Measurements from ENCODE around the gene HOXB5.

The HOXB5 gene

DNA sequence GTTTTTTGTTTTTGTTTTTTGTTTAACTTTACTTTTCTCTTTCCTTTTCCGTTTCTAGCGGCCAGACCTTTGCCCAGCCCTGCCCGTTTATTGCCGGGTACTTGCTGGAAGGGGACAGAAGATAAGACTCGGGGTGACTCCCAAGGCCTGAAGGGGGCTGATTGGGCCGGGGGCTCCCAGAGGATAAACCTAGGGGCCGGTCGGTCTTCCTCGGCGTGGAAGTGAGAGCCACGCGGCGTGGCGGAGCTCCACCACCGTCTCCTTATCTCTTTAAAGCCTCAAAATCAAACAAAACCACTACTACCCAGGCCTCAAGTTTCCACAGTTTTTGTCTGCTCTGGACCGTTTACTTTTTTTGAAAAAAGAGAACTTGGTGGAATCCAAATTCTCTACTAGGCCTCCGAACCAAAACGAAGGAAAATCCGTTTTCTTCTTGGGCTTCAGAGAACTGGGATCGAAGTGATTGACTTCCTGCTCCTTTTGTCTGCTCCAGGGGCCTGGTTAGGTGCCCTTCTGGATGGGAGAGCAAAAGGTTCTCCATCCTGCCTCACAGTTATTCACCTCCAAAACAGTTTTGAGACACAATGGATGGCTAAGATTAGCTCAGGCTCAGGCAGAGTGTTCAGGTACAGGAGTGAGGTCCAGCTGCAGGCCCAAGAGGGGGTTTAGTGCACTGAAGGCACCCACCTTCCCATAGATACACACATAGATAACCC, 41.1 kb upstream of the HOXB5 start:
- Histone ChIP-seq H3K27me3 (ENCODE audit: control insufficient read depth, insufficient read depth, low read length) (peaks cover 100% of the 10 kb centered on the region), H3K4me1 (ENCODE audit: control insufficient read depth, insufficient read depth, low read length) (peaks cover 5% of the 10 kb centered on the region), H3K9ac (ENCODE audit: low read length) (no peak overlapping the region), H3K36me3 (ENCODE audit: control insufficient read depth, insufficient read depth, low read length) (no peaks in the 10 kb centered on the region), H3K4me3 (ENCODE audit: low read length) (no peak overlapping the region), H3K9me3 (ENCODE audit: control insufficient read depth, low read length) (no peaks in the 10 kb centered on the region)

DNA sequence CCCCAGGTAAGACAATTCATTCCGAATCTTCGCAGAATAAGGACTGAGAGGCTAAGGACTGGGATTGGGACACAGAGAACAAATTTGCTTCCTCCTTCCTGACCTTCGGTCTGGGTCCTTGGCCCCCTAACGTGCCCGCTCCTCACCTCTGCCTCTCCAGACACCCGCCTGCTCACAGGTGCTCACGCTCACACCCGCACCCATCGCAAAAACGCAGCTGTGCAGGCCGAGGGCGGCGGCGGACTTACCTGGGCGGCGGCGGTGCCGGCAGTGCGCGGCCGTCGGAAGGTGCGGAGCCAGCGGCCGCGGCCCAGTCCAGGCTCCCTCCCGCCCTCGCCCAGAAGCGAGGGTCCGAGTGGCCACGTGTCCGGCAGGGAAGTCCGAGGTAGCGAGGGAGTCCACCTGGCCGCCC, 39.7 kb upstream of the HOXB5 start:
- Histone ChIP-seq H3K36me3 (ENCODE audit: control insufficient read depth, insufficient read depth, low read length) (no peaks in the 10 kb centered on the region), H3K4me1 (ENCODE audit: control insufficient read depth, insufficient read depth, low read length) (peaks cover 5% of the 10 kb centered on the region), H3K27me3 (ENCODE audit: control insufficient read depth, insufficient read depth, low read length) (peaks cover 100% of the 10 kb centered on the region), H3K9ac (ENCODE audit: low read length) (no peak overlapping the region), H3K4me3 (ENCODE audit: low read length) (no peak overlapping the region), H3K9me3 (ENCODE audit: control insufficient read depth, low read length) (no peaks in the 10 kb centered on the region)

DNA sequence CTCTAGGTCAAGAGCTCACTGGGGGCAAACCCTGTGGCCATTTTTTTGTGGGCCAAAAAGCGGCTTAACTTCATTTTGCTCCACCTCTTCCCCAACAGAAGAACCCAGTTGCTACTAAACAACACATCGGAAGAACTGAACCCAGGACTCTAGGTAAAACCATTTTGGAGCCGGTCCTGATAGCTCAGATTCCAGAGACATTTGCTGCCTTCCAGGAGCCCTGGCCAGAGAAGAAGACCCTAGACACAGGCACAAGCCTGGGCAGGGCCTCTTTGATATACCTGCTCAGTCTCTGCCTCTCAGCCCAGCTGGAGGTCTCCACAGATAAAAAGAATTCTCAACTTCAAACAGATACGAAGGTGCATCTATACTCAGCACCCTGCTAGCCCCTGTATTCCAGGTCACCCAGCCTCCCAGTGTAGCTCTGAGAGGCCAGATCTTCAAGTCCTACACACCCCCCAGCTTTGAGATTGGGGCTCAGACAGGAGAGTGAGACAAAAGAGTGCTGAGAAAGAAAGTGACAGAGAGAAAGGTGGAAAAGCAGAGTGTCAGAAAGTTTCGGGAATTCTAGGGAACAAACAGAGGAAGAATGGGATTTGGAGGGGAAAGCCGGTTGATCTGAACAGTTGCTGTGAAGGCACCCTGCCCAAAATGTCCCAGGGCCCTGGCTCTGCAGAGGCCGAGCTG, 39.1 kb upstream of the HOXB5 start:
- H3K4me1 ChIP-seq (ENCODE audit: control insufficient read depth, insufficient read depth, low read length) = peaks cover 5% of the 10 kb centered on the region
- H3K4me3 ChIP-seq (ENCODE audit: low read length) = no peak overlapping the region
- no peak overlapping the region for H3K9ac ChIP-seq (ENCODE audit: low read length)
- H3K36me3 ChIP-seq (ENCODE audit: control insufficient read depth, insufficient read depth, low read length) = no peaks in the 10 kb centered on the region
- no peaks in the 10 kb centered on the region for H3K9me3 ChIP-seq (ENCODE audit: control insufficient read depth, low read length)
- H3K27me3 ChIP-seq (ENCODE audit: control insufficient read depth, insufficient read depth, low read length) = peaks cover 100% of the 10 kb centered on the region

DNA sequence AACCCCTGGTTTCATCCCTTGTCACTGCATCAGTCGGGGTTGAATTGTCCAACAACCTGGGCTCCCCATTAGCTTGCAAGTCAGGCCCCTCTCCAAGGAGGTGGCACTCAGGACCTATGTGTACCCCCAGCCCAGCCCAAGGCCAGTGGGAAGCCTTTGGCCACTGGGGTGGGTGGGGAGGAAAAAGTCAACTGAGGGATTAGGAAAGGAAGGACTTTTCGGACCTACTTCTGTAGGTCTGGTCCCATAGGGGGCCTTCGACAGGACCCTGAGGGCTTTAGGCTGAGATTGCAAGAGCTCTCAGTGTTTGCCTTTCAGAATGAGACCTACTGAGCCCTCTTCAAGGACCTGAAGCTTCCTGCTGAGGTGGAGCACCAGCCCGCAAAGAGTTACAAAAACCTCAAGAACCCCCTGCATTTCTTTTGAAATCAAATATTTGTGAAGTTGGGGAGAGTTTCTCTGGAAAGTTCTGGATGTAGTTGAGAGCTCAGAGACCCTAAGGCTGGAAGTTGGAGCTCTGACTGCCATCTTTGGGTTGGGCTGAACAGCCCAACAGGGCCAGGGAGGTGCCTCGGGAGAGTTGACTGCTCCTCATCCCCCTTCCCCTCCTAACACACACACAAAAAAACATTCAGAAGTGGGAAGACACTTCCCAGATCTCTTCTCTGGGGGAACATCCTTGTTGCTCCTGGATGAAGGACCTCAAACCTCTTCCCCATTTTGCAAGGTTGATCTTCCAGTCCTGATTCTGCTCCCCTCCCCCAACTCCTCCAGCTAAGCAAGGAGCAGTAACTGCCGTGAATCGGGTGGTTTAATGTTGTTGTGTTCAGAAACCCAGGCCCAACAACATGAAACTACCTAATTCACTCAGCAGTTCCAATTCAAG, 38.4 kb upstream of the HOXB5 start:
- H3K4me1 ChIP-seq (ENCODE audit: control insufficient read depth, insufficient read depth, low read length) = peaks cover 5% of the 10 kb centered on the region
- H3K36me3 ChIP-seq (ENCODE audit: control insufficient read depth, insufficient read depth, low read length) = no peaks in the 10 kb centered on the region
- H3K27me3 ChIP-seq (ENCODE audit: control insufficient read depth, insufficient read depth, low read length) = peaks cover 100% of the 10 kb centered on the region
- H3K4me3 ChIP-seq (ENCODE audit: low read length) = no peak overlapping the region
- H3K9ac ChIP-seq (ENCODE audit: low read length) = no peak overlapping the region
- H3K9me3 ChIP-seq (ENCODE audit: control insufficient read depth, low read length) = no peaks in the 10 kb centered on the region

DNA sequence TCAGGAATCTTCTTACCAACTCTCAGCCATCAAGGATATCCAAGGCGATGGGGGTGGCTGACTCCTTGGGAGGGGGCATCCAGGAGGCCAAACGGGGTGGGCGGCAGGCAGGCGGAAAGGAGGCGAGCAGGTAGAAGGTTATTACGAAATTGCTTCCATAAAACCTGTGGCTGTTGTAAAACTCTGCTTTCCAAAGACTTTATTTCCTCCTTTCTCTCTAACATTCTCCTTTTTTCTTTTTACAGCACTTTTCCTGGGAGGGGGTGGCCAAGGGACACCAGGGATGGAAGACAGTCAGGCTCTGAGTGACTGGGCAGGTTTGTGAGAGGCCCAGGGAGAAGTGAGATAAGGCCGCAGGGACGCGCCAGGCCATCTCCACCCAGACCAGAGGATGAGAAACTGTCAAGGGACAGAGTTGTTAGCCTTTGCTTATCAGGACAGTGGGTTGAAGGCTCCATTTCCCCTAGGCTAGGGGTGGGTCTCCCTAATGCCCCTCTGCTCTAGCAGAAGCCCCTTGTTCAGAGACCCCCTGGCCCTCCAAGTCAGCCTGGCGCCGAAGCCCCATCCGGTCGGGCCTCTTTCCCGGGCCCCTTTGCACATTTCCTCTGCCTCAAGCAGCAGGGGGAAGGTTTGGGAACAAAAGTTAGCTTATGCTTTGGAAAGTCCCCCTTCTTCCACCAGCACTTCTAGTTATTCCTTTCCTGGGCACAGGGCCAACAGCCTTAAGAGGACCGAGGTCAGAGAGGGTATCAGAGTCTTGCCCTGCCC, 37.5 kb upstream of the HOXB5 start:
- Histone ChIP-seq H3K36me3 (ENCODE audit: control insufficient read depth, insufficient read depth, low read length) (no peaks in the 10 kb centered on the region), H3K9me3 (ENCODE audit: control insufficient read depth, low read length) (no peaks in the 10 kb centered on the region), H3K9ac (ENCODE audit: low read length) (no peak overlapping the region)

DNA sequence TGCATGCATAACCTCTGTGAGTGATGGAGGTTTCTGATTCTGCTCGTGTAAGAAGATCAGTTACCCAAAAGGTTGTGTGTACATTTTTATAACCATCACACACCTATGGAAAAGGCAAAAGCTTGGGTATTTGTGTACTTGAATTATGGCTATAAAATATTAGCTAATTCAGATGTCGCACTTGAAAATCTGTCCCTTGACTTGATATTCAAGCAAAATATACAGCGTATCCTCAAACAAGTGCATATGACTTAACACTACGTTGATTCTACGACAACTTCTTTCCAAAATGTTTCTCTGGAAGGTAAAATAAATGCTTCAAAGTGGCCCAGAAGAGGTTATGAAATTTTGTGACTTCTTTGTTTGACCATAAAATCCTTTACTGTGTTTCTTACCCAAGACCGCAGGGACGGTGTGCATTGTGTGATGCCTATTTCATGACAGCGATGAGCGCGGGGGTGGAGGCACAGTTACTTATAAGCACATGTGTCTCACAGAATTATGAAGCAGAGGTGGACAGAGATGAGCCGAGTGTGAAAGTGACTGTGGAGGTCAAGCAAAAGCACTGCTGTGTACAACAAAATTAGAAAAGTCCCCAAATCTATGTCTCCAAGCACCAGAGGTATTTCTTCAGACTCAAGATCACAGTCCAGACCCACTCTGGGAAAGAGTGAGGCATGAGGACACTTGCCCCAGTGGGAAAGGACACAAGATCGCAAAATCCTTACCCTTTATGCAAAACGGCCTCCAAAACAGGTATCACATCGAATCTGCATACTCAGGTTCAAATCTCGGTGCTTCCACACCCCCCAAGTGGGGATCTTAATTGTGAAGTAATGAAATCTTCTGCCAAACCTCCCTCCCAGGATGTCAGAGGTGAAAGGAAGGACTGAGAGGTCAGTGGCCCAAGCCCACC, 36.7 kb upstream of the HOXB5 start:
- Histone ChIP-seq H3K4me1 (ENCODE audit: control insufficient read depth, insufficient read depth, low read length) (peaks cover 13% of the 10 kb centered on the region), H3K9me3 (ENCODE audit: control insufficient read depth, low read length) (no peaks in the 10 kb centered on the region), H3K4me3 (ENCODE audit: low read length) (no peak overlapping the region), H3K27me3 (ENCODE audit: control insufficient read depth, insufficient read depth, low read length) (peaks cover 99% of the 10 kb centered on the region), H3K36me3 (ENCODE audit: control insufficient read depth, insufficient read depth, low read length) (no peaks in the 10 kb centered on the region), H3K9ac (ENCODE audit: low read length) (no peak overlapping the region)

More for the DNA sequence above, 37.5 kb upstream of the HOXB5 start:
- peaks cover 5% of the 10 kb centered on the region for H3K4me1 ChIP-seq (ENCODE audit: control insufficient read depth, insufficient read depth, low read length)
- H3K27me3 ChIP-seq (ENCODE audit: control insufficient read depth, insufficient read depth, low read length) = peaks cover 99% of the 10 kb centered on the region
- H3K4me3 ChIP-seq (ENCODE audit: low read length) = no peak overlapping the region

DNA sequence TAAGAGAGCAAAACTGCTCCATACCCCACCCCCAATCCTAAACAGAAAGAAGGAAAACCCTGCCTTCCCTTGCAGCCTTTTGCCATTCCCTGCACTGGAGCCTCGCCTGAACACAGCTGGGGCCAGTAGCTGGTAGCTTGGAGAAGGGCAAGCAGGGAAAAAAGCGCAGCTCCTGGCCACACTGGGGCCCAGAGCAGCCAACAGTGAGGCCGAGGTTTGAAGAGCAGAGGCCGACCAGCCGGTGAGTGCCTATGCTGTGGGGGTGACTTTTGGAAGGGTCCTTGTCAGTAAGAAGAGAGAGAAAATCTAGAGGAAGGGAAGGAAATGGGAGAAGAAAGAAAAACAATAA, 35.8 kb upstream of the HOXB5 start:
- no peaks in the 10 kb centered on the region for H3K36me3 ChIP-seq (ENCODE audit: control insufficient read depth, insufficient read depth, low read length)
- peaks cover 99% of the 10 kb centered on the region for H3K27me3 ChIP-seq (ENCODE audit: control insufficient read depth, insufficient read depth, low read length)
- no peak overlapping the region for H3K4me3 ChIP-seq (ENCODE audit: low read length)
- H3K9me3 ChIP-seq (ENCODE audit: control insufficient read depth, low read length) = no peaks in the 10 kb centered on the region
- no peak overlapping the region for H3K9ac ChIP-seq (ENCODE audit: low read length)
- H3K4me1 ChIP-seq (ENCODE audit: control insufficient read depth, insufficient read depth, low read length) = peaks cover 17% of the 10 kb centered on the region

DNA sequence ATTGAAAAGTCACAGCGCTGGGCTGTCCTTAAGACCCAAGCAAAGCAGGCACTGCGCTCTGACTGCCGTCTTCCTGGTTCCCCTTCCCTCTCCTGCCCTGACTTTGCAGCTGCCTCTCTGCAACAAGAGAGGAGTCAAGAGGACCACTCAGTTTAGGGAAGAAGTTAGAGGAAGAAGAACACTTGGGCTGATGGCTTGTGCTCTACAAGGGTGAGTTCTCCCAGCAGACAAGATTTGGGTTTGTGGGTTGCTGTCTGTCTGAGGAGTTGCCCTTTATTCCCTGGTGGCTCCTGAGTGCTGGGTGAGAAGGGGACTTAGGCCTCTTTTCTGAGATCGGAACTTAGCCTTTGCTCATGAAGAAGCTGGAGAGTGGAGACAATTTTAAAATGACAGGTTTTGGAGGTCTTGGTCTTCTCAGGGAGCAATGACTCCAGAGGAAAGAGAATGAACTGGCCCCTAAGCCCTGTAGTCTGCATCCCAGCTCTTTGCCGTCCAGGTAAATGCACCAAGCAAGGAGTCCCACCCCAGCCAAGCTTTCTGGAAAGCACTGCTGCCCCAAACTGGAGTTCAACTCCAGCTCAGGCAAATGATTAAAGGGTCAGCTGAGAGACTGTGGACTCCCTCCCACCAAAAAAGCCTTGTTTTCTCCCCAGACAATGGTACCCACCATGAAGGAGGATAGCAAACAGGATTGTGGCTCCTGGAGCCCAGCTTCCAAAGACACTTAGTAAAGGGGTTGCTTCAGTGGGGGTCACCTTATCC, 35.3 kb upstream of the HOXB5 start:
- H3K27me3 ChIP-seq (ENCODE audit: control insufficient read depth, insufficient read depth, low read length) = peaks cover 99% of the 10 kb centered on the region

DNA sequence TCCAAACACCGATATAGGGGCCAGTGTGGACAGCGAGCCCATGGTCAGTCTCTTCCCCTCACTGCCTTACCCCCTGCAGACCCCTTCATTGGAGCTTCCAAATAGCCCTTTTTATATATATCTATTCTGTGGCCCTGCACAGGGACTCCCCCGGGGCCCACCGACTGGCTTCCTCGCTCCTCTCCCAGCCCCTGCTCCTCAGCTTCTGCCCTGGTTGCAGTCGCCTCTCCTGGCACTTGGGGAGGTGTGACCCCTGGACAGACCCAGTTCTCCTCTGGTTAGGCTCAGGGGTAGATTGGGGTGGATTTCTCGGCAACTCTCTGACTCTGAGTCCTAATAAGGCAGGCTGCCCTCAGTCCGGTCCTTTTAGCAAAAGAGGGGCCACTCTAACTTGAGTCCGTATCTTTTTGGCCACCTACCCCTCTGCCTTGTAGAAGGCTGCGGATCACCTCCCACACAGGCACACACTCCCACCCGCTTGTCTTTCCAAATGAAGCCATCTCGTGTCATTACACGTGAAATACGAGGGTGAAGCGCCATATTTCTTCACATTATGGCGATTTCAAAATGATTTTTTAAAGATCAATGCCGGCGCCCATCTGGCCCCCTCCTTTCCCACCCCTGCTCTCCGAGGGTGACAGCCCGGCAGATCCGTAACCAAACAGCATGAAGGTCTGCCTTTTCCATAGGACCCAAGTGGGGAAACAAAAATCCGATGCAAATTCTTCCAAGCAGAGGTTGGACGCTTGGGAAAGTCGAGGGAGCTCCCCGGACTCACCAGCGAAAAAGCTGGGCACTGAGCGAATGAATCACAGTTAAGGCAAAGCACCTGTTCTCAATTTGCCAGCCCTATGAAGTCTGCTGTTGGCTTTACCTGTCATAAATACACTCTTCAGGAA, 34.3 kb upstream of the HOXB5 start:
- Histone ChIP-seq H3K36me3 (ENCODE audit: control insufficient read depth, insufficient read depth, low read length) (no peaks in the 10 kb centered on the region), H3K9me3 (ENCODE audit: control insufficient read depth, low read length) (no peaks in the 10 kb centered on the region), H3K4me1 (ENCODE audit: control insufficient read depth, insufficient read depth, low read length) (peaks cover 17% of the 10 kb centered on the region), H3K4me3 (ENCODE audit: low read length) (no peak overlapping the region), H3K27me3 (ENCODE audit: control insufficient read depth, insufficient read depth, low read length) (peaks cover 99% of the 10 kb centered on the region), H3K9ac (ENCODE audit: low read length) (no peak overlapping the region)

More for the DNA sequence above, 35.3 kb upstream of the HOXB5 start:
- peaks cover 17% of the 10 kb centered on the region for H3K4me1 ChIP-seq (ENCODE audit: control insufficient read depth, insufficient read depth, low read length)
- no peaks in the 10 kb centered on the region for H3K36me3 ChIP-seq (ENCODE audit: control insufficient read depth, insufficient read depth, low read length)
- H3K9ac ChIP-seq (ENCODE audit: low read length) = no peak overlapping the region
- H3K9me3 ChIP-seq (ENCODE audit: control insufficient read depth, low read length) = no peaks in the 10 kb centered on the region
- H3K4me3 ChIP-seq (ENCODE audit: low read length) = no peak overlapping the region

DNA sequence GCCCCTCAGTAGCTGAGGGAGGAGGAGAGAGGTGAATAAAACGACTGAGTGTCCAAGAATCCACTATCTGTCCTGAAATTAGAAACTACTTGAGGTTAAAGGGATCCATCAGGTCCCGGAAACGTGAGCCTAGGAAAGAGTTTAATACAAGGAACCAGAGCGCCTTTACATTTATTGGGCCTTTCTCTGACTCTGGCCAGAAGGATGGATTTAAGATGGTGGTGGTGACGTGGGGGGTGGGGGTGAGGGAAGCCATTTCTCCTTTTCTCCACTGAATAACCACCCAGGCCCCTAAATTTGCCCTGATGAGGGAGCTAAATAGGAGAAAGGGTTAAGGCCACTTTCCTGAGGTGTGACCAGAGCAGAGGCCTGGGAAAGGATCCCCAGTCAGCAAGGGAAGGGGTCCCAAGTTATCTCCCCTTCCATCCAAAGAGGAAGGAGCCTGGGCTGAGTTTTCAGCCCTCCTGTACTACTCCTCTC, 33.6 kb upstream of the HOXB5 start:
- H3K9ac ChIP-seq (ENCODE audit: low read length) = no peak overlapping the region
- peaks cover 99% of the 10 kb centered on the region for H3K27me3 ChIP-seq (ENCODE audit: control insufficient read depth, insufficient read depth, low read length)
- no peaks in the 10 kb centered on the region for H3K9me3 ChIP-seq (ENCODE audit: control insufficient read depth, low read length)
- H3K4me3 ChIP-seq (ENCODE audit: low read length) = no peak overlapping the region
- no peaks in the 10 kb centered on the region for H3K36me3 ChIP-seq (ENCODE audit: control insufficient read depth, insufficient read depth, low read length)
- peaks cover 17% of the 10 kb centered on the region for H3K4me1 ChIP-seq (ENCODE audit: control insufficient read depth, insufficient read depth, low read length)

All from mucosa of stomach (tissue), 1 donor.